SK-N-SH treated with all-trans-retinoic acid at 6 μM for 48 hours (cell line): ENCODE data around the gene OBSCN.

ENCODE experiments used
- ATAC-seq: fragments of 200-7000 bp; cut with Tn5 transposase; 3 replicates; pipeline ENCODE4 v1.9.1; 2020; ENCODE audit warnings: mild to moderate bottlenecking, moderate library complexity
- ARNTL ChIP-seq: fragments of 450-650 bp; formaldehyde crosslinking; IDR thresholded peaks from 2 replicates; pipeline ENCODE4 v1.5.0; 2020; ENCODE audit warnings: low read depth, mild to moderate bottlenecking, moderate library complexity, borderline replicate concordance
- BACH2 ChIP-seq: fragments of 250-450 bp; sonication (Bioruptor Pico); IDR thresholded peaks from 2 replicates; pipeline ENCODE4 v1.9.0; 2021; ENCODE audit warnings: mild to moderate bottlenecking, borderline replicate concordance
- CSDC2 ChIP-seq: fragments of 250-450 bp; sonication (Bioruptor Pico); IDR thresholded peaks from 2 replicates; pipeline ENCODE4 v1.5.0; 2020; ENCODE audit warnings: mild to moderate bottlenecking, moderate library complexity
- ESRRG ChIP-seq: fragments of 250-450 bp; sonication (Bioruptor Pico); IDR thresholded peaks from 2 replicates; pipeline ENCODE4 v1.6.1; 2021; ENCODE audit warnings: mild to moderate bottlenecking
- GLIS3 ChIP-seq: fragments of 250-450 bp; sonication (Bioruptor Pico); IDR thresholded peaks from 2 replicates; pipeline ENCODE4 v1.5.0; 2020; ENCODE audit warnings: mild to moderate bottlenecking, moderate library complexity
- ISL1 ChIP-seq: fragments of 250-450 bp; sonication (Bioruptor Pico); IDR thresholded peaks from 2 replicates; pipeline ENCODE4 v2.1.2; 2022; ENCODE audit warnings: mild to moderate bottlenecking, moderate library complexity
- OSR1 ChIP-seq: fragments of 250-450 bp; sonication (Bioruptor Pico); IDR thresholded peaks from 2 replicates; pipeline ENCODE4 v1.8.0; 2022; ENCODE audit warnings: moderate library complexity, mild to moderate bottlenecking, inconsistent platforms
- PPARA ChIP-seq: fragments of 250-450 bp; sonication (Bioruptor Pico); IDR thresholded peaks from 2 replicates; pipeline ENCODE4 v1.5.0; 2020; ENCODE audit warnings: mild to moderate bottlenecking, borderline replicate concordance
- RARB ChIP-seq: fragments of 250-450 bp; sonication (Bioruptor Pico); IDR thresholded peaks from 2 replicates; pipeline ENCODE4 v1.8.0; 2021; ENCODE audit warnings: mild to moderate bottlenecking, moderate library complexity
- SNAI2 ChIP-seq: fragments of 250-450 bp; sonication (Bioruptor Pico); IDR thresholded peaks from 2 replicates; pipeline ENCODE4 v1.5.0; 2020; ENCODE audit warnings: mild to moderate bottlenecking, moderate library complexity
- TCF4 ChIP-seq: fragments of 250-450 bp; sonication (Bioruptor Pico); IDR thresholded peaks from 2 replicates; pipeline ENCODE4 v1.8.0; 2021; ENCODE audit warnings: mild to moderate bottlenecking, moderate library complexity, borderline replicate concordance
- TOX ChIP-seq: fragments of 250-450 bp; sonication (Bioruptor Pico); IDR thresholded peaks from 2 replicates; pipeline ENCODE4 v1.8.0; 2021; ENCODE audit warnings: mild to moderate bottlenecking, moderate library complexity, borderline replicate concordance
- TSHZ2 ChIP-seq: fragments of 250-450 bp; sonication (Bioruptor Pico); IDR thresholded peaks from 2 replicates; pipeline ENCODE4 v1.5.0; 2020; ENCODE audit warnings: mild to moderate bottlenecking, moderate library complexity
- ZFP3 ChIP-seq: fragments of 250-450 bp; sonication (Bioruptor Pico); IDR thresholded peaks from 2 replicates; pipeline ENCODE4 v1.5.0; 2020; ENCODE audit warnings: mild to moderate bottlenecking, moderate library complexity
- ZFP30 ChIP-seq: fragments of 450-650 bp; formaldehyde crosslinking; IDR thresholded peaks from 2 replicates; pipeline ENCODE4 v1.5.0; 2022; ENCODE audit warnings: mild to moderate bottlenecking, moderate library complexity
- ZNF565 ChIP-seq: fragments of 450-650 bp; formaldehyde crosslinking; conservative IDR thresholded peaks from 2 replicates; pipeline ENCODE4 v1.5.0; 2020; ENCODE audit warnings: low read depth, mild to moderate bottlenecking, moderate library complexity
- ZNF70 ChIP-seq: fragments of 450-650 bp; formaldehyde crosslinking; IDR thresholded peaks from 2 replicates; pipeline ENCODE4 v1.5.0; 2020; ENCODE audit warnings: mild to moderate bottlenecking, moderate library complexity
- ZNF8 ChIP-seq: fragments of 450-650 bp; formaldehyde crosslinking; IDR thresholded peaks from 2 replicates; pipeline ENCODE4 v1.5.0; 2020; ENCODE audit warnings: mild to moderate bottlenecking, moderate library complexity
- TF ChIP-seq, protein P1 (sequence below): fragments of 250-450 bp; sonication (Bioruptor Pico); IDR thresholded peaks from 2 replicates; pipeline ENCODE4 v1.8.0; 2021; ENCODE audit warnings: low read depth, mild to moderate bottlenecking, moderate library complexity, borderline replicate concordance

OBSCN gene

DNA sequence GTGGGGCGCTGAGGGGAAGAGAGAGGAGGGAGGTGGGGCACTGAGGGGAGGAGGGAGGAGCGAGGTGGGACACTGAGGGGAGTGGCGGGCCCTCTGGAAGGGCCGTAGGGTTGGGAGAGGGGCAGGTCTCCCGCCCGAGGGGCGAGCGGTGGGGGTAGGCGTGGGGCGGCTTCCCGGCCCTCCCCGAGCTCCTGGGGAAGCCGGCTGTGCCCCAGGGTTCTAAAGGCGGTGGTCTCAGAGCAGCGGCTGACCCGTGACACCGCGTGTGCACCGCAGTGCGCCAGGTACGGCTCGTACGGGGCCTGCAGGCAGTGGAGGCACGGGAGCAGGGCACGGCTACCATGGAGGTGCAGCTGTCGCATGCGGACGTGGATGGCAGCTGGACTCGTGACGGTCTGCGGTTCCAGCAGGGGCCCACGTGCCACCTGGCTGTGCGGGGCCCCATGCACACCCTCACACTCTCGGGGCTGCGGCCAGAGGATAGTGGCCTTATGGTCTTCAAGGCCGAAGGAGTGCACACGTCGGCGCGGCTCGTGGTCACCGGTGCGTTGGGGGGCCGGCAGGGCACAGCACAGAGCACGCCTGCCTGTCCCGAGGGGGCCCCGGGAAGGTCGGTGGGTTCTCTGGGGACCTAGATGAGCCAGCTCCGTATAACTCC, 68.5 kb downstream of the OBSCN start:
- no peak for TF ChIP-seq TOX (CRISPR knock-in tag)
- no peak for TF ChIP-seq RARB
- TF ChIP-seq ZNF565 (CRISPR knock-in tag), result no peak
- TF ChIP-seq, all 23 proteins: peak for 0
- ATAC-seq, result no peak

- TF ChIP-seq BACH2 (CRISPR knock-in tag), result no peak
- TF ChIP-seq SNAI2 (CRISPR knock-in tag), result no peak
- TF ChIP-seq ZNF8, result no peak
- TF ChIP-seq OSR1, result no peak
- no peak for TF ChIP-seq ZNF70 (CRISPR knock-in tag)
- no peak for TF ChIP-seq PPARA (CRISPR knock-in tag)
- TF ChIP-seq ZFP30 (CRISPR knock-in tag), result no peak
- TF ChIP-seq TSHZ2 (CRISPR knock-in tag), result no peak
- no peak for TF ChIP-seq TCF4 (CRISPR knock-in tag)
- TF ChIP-seq ARNTL, result no peak
- no peak for TF ChIP-seq CSDC2 (CRISPR knock-in tag)
- no peak for TF ChIP-seq GLIS3
- TF ChIP-seq, protein P1, sequence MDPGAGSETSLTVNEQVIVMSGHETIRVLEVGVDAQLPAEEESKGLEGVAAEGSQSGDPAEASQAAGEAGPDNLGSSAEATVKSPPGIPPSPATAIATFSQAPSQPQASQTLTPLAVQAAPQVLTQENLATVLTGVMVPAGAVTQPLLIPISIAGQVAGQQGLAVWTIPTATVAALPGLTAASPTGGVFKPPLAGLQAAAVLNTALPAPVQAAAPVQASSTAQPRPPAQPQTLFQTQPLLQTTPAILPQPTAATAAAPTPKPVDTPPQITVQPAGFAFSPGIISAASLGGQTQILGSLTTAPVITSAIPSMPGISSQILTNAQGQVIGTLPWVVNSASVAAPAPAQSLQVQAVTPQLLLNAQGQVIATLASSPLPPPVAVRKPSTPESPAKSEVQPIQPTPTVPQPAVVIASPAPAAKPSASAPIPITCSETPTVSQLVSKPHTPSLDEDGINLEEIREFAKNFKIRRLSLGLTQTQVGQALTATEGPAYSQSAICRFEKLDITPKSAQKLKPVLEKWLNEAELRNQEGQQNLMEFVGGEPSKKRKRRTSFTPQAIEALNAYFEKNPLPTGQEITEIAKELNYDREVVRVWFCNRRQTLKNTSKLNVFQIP (CRISPR knock-in tag), result no peak
- ATAC-seq, result no peak
Observed at GRCh38 chr1:228276901-228277490, 69.2 kb downstream of the OBSCN start.

GRCh38 chr1:228277491-228278431, 69.9 kb downstream of the OBSCN start:
- TF ChIP-seq PPARA (CRISPR knock-in tag) (no peak), ESRRG (CRISPR knock-in tag) (no peak)
- ATAC-seq, result no peak

- TF ChIP-seq TCF4 (CRISPR knock-in tag) (no peak), ZNF8 (no peak), ZFP30 (CRISPR knock-in tag) (no peak), TOX (CRISPR knock-in tag) (no peak), ZFP3 (CRISPR knock-in tag) (no peak), SNAI2 (CRISPR knock-in tag) (no peak), ISL1 (CRISPR knock-in tag) (no peak)
- TF ChIP-seq, protein P1 (CRISPR knock-in tag), result no peak
- no peak for ATAC-seq
Observed at GRCh38 chr1:228278432-228278941, 70.6 kb downstream of the OBSCN start.
